K562 (cell line): ENCODE data around the gene GRHPR. TPM values are rescaled to one million over a fixed set of nuclear protein-coding genes. Genes with fewer than 3 reads are reported as not detected.

Experiments used
- COPS2 ChIP-seq: fragments of 450-650 bp; conservative IDR thresholded peaks from 2 replicates; pipeline ENCODE4 v1.6.1; 2016; ENCODE audit warnings: mild to moderate bottlenecking, moderate library complexity
- GABPA ChIP-seq: fragments of 200-800 bp; sonication (Bioruptor generic); conservative IDR thresholded peaks from 2 replicates; pipeline ENCODE4 v1.6.1; 2016; ENCODE audit warnings: low read depth, missing genetic modification characterization, missing compliant biosample characterization
- JUND ChIP-seq, 2 experiments: IDR thresholded peaks; 2 replicates in 1 of 2; 3 replicates in 1 of 2; pipeline ENCODE4 v1.6.1; 2011; ENCODE audit warnings: borderline replicate concordance in 2 of 2, low read depth in 2 of 2, low read length in 2 of 2, improper control_type of control experiment in 1 of 2, missing biosample characterization in 1 of 2, missing genetic modification characterization in 1 of 2, missing genetic modification reagents in 1 of 2
- ZSCAN32 ChIP-seq: fragments of 450-650 bp; formaldehyde crosslinking; IDR thresholded peaks from 2 replicates; pipeline ENCODE4 v1.4.0; 2020; ENCODE audit warnings: mild to moderate bottlenecking, moderate library complexity
- polyA plus RNA-seq, 8 experiments: library from polyadenylated mRNA; depleted of rRNA in 4 of 8; stranded (reverse) in 5 of 8; unstranded in 3 of 8; fragments of >200 nt; fragmentation: Nextera tagmentation in 2 of 8; fragmentation: Illumina TruSeq in 1 of 8; extraction: Ambion mirVana in 2 of 8; extraction: Trizol in 1 of 8; gene quantifications; 2 replicates each; pipeline versions ENCODE4 v1.2.1 to v1.2.3, GENCODE V29; 2011 to 2014; ENCODE audit warnings: inconsistent platforms in 1 of 8, missing spikeins in 1 of 8
- total RNA-seq, 7 experiments: library from RNA; depleted of rRNA in 6 of 7; stranded (reverse); fragments of >200 nt in 6 of 7; fragmentation: Illumina TruSeq in 2 of 7; extraction: Trizol in 2 of 7; gene quantifications; 2 replicates each; pipeline versions ENCODE4 v1.2.1 to v1.2.3, GENCODE V29; 2011 to 2021; ENCODE audit warnings: low replicate concordance in 1 of 7
- TF ChIP-seq, protein P1 (sequence below), 3 experiments: IDR thresholded peaks in 2 of 3; conservative IDR thresholded peaks in 1 of 3; 2 replicates each; pipeline ENCODE4 v1.5.1; 2011 to 2012; ENCODE audit warnings: low read length in 3 of 3, mild to moderate bottlenecking in 3 of 3, control low read depth in 2 of 3, improper control_type of control experiment in 1 of 3, inconsistent platforms in 1 of 3, low read depth in 1 of 3, mixed read lengths in 1 of 3, moderate library complexity in 1 of 3; ENCODE audit not compliant: insufficient read depth in 2 of 3
- TF ChIP-seq, protein P2 (sequence below): fragments of 200-600 bp; sonication (generic); IDR thresholded peaks from one replicate; pipeline ENCODE4 v1.6.1; 2012; ENCODE audit warnings: mild to moderate bottlenecking, low read depth, low read length, inconsistent platforms

GRHPR gene
- total and polyA plus RNA-seq, 9 of the 15 experiments (the other 6 are each of a cell fraction or from before 2014, with no cell fraction given), result 38.9 to 144 (median 120) TPM

DNA sequence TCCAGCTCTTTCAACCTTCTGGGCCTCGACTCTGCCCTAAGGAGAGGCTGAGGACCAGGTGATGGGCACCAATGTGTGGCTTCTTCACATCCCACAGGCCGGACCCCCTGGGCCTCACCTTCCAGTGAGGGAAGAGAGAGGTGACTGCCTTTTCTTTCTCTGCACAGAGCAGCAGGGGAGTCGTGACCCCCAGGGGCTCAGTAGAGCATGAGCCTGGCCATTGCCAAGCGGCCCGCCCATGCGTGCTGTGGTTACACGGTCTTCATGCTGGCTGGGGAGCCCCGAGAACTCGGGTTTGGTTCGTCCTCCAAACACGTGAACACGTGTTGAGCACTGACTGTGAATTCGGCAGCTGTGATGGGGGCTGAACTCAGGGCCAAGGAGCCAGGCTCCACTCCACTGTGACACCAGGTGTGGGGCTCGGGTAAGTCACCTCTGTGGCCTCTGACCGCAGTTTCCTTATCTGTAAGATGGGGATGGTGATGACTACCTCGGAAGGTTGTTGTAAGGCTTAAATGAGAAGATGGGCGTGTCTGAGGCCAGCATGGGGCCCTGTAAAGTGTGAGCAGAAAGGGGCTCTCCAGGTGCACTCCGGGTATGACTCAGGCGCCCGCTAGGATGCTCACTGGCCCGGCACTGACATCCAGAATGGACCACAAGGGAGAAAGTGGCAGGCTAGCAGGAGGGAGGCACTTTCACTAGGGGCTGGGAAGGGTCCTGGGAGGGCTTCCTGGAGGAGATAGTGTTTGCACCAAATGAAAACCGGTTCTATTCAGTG lies 13.4 kb upstream of the GRHPR start (continued):
- TF ChIP-seq, protein P1, sequence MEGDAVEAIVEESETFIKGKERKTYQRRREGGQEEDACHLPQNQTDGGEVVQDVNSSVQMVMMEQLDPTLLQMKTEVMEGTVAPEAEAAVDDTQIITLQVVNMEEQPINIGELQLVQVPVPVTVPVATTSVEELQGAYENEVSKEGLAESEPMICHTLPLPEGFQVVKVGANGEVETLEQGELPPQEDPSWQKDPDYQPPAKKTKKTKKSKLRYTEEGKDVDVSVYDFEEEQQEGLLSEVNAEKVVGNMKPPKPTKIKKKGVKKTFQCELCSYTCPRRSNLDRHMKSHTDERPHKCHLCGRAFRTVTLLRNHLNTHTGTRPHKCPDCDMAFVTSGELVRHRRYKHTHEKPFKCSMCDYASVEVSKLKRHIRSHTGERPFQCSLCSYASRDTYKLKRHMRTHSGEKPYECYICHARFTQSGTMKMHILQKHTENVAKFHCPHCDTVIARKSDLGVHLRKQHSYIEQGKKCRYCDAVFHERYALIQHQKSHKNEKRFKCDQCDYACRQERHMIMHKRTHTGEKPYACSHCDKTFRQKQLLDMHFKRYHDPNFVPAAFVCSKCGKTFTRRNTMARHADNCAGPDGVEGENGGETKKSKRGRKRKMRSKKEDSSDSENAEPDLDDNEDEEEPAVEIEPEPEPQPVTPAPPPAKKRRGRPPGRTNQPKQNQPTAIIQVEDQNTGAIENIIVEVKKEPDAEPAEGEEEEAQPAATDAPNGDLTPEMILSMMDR (IDR thresholded peaks at IDR 0.05 in 2 of 3, conservative IDR thresholded peaks at IDR 0.05 in 1 of 3; ENCODE audit: insufficient read depth in 2 of 3, low read depth in 1 of 3, low read length in 3 of 3), result peak in 1 of 3 experiments; percentile 51; a peak in 3 of 6 replicates
- TF ChIP-seq, protein P2, sequence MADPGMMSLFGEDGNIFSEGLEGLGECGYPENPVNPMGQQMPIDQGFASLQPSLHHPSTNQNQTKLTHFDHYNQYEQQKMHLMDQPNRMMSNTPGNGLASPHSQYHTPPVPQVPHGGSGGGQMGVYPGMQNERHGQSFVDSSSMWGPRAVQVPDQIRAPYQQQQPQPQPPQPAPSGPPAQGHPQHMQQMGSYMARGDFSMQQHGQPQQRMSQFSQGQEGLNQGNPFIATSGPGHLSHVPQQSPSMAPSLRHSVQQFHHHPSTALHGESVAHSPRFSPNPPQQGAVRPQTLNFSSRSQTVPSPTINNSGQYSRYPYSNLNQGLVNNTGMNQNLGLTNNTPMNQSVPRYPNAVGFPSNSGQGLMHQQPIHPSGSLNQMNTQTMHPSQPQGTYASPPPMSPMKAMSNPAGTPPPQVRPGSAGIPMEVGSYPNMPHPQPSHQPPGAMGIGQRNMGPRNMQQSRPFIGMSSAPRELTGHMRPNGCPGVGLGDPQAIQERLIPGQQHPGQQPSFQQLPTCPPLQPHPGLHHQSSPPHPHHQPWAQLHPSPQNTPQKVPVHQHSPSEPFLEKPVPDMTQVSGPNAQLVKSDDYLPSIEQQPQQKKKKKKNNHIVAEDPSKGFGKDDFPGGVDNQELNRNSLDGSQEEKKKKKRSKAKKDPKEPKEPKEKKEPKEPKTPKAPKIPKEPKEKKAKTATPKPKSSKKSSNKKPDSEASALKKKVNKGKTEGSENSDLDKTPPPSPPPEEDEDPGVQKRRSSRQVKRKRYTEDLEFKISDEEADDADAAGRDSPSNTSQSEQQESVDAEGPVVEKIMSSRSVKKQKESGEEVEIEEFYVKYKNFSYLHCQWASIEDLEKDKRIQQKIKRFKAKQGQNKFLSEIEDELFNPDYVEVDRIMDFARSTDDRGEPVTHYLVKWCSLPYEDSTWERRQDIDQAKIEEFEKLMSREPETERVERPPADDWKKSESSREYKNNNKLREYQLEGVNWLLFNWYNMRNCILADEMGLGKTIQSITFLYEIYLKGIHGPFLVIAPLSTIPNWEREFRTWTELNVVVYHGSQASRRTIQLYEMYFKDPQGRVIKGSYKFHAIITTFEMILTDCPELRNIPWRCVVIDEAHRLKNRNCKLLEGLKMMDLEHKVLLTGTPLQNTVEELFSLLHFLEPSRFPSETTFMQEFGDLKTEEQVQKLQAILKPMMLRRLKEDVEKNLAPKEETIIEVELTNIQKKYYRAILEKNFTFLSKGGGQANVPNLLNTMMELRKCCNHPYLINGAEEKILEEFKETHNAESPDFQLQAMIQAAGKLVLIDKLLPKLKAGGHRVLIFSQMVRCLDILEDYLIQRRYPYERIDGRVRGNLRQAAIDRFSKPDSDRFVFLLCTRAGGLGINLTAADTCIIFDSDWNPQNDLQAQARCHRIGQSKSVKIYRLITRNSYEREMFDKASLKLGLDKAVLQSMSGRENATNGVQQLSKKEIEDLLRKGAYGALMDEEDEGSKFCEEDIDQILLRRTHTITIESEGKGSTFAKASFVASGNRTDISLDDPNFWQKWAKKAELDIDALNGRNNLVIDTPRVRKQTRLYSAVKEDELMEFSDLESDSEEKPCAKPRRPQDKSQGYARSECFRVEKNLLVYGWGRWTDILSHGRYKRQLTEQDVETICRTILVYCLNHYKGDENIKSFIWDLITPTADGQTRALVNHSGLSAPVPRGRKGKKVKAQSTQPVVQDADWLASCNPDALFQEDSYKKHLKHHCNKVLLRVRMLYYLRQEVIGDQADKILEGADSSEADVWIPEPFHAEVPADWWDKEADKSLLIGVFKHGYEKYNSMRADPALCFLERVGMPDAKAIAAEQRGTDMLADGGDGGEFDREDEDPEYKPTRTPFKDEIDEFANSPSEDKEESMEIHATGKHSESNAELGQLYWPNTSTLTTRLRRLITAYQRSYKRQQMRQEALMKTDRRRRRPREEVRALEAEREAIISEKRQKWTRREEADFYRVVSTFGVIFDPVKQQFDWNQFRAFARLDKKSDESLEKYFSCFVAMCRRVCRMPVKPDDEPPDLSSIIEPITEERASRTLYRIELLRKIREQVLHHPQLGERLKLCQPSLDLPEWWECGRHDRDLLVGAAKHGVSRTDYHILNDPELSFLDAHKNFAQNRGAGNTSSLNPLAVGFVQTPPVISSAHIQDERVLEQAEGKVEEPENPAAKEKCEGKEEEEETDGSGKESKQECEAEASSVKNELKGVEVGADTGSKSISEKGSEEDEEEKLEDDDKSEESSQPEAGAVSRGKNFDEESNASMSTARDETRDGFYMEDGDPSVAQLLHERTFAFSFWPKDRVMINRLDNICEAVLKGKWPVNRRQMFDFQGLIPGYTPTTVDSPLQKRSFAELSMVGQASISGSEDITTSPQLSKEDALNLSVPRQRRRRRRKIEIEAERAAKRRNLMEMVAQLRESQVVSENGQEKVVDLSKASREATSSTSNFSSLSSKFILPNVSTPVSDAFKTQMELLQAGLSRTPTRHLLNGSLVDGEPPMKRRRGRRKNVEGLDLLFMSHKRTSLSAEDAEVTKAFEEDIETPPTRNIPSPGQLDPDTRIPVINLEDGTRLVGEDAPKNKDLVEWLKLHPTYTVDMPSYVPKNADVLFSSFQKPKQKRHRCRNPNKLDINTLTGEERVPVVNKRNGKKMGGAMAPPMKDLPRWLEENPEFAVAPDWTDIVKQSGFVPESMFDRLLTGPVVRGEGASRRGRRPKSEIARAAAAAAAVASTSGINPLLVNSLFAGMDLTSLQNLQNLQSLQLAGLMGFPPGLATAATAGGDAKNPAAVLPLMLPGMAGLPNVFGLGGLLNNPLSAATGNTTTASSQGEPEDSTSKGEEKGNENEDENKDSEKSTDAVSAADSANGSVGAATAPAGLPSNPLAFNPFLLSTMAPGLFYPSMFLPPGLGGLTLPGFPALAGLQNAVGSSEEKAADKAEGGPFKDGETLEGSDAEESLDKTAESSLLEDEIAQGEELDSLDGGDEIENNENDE, result no peak
- no peak for TF ChIP-seq ZSCAN32 (CRISPR knock-in tag)
- TF ChIP-seq GABPA (tag), result no peak
- no peak for TF ChIP-seq COPS2
- 0 out of 2 replicates have a peak, but pooled peaks have one; percentile 14 for TF ChIP-seq JUND (IDR thresholded peaks at IDR 0.05; ENCODE audit: borderline replicate concordance, low read depth, low read length)
- no peak for TF ChIP-seq JUND (tag; IDR thresholded peaks at IDR 0.05; ENCODE audit: borderline replicate concordance, low read depth, low read length)
- TF ChIP-seq, all 486 proteins: peak for 19
